Measurements from ENCODE around the gene ST6GALNAC4. TPM values are rescaled to one million over a fixed set of nuclear protein-coding genes. Genes with fewer than 3 reads are reported as not detected.

ST6GALNAC4 gene
- polyA plus RNA-seq, 1 of the 3 experiments (the other 2 are of a cell fraction): 30.2 TPM

- POLR2A ChIA-PET: interaction anchor here (0.7 to 1.9 kb wide), 3 partner anchors 14 to 30 kb away, joined by 3 to 7 read pairs (median 4); partner anchors contain the start of gene ST6GALNAC4
- H2AFZ ChIP-seq (ENCODE audit: low read depth): peak overlapping the region; percentile 63
Measured at GRCh38 chr9:127898433-127899127, 18.3 kb downstream of the ST6GALNAC4 start.

GRCh38 chr9:127897193-127897692 lies 19.6 kb downstream of the ST6GALNAC4 start:
- H3K4me1 ChIP-seq (ENCODE audit: control insufficient read depth in 1 of 2, insufficient read depth in 2 of 2, low read depth in 1 of 2, low read length in 1 of 2): peaks cover 9 to 20% of the 10 kb centered on the region in 2 experiments; a peak in 2 of 4 replicates
- peak overlapping the region; percentile 59 to 73; a peak in 2 of 4 replicates for H3K27ac ChIP-seq (ENCODE audit: low read depth in 2 of 2, low read length in 1 of 2)
- no peak overlapping the region for H3K9ac ChIP-seq
- H3K36me3 ChIP-seq (replicated peaks in 1 of 2; ENCODE audit: control insufficient read depth in 1 of 2, insufficient read depth in 2 of 2, low read length in 1 of 2): peaks cover 41 to 46% of the 10 kb centered on the region in 2 experiments
- H2AFZ ChIP-seq (ENCODE audit: low read depth): no peak overlapping the region
- H3K4me3 ChIP-seq (ENCODE audit: low read depth in 2 of 2, low read length in 1 of 2): peak overlapping the region in 1 of 2 experiments; percentile 43; a peak in 2 of 4 replicates
- peaks cover 26% of the 10 kb centered on the region for H3K79me2 ChIP-seq (ENCODE audit: insufficient read depth)
- ChIA-PET CTCF (interaction anchor here (0.9 to 1.7 kb wide), 8 partner anchors 11 to 307 kb away, joined by 3 to 5 read pairs (median 4); no protein-coding TSS in a partner anchor), POLR2A (interaction anchor here (1.9 kb wide), 1 partner anchor 31 kb away, joined by 4 read pairs; no protein-coding TSS in a partner anchor)
- no peaks in the 10 kb centered on the region for H3K27me3 ChIP-seq (ENCODE audit: insufficient read depth)
- no peaks in the 10 kb centered on the region for H4K20me1 ChIP-seq (ENCODE audit: insufficient read depth)
- 21% methylated on average over 17 of the region's 19 CpGs for WGBS (ENCODE audit: low lambda C conversion rate)
- TF ChIP-seq SMC3 (IDR thresholded peaks at IDR 0.05; ENCODE audit: low read depth, low read length) (no peak), EZH2phosphoT487 (IDR thresholded peaks at IDR 0.05; ENCODE audit: borderline replicate concordance, low read depth) (no peak), GATA2 (CRISPR knock-in tag; IDR thresholded peaks at IDR 0.05) (no peak), ELF1 (IDR thresholded peaks at IDR 0.05) (no peak)
- H3K4me2 ChIP-seq: peak overlapping the region; percentile 98; the same call in 1 of the 2 replicates
- H3K9me2 ChIP-seq: no peaks in the 10 kb centered on the region
- peak; percentile 94 for DNase-seq
- no peaks in the 10 kb centered on the region for H3K9me3 ChIP-seq
- peaks cover 12% of the 10 kb centered on the region for H3F3A ChIP-seq (replicated peaks; ENCODE audit: insufficient read depth)

More at GRCh38 chr9:127898433-127899127, 18.3 kb downstream of the ST6GALNAC4 start:
- peak overlapping the region; percentile 89 for H3K9ac ChIP-seq
- DNase-seq: peak; percentile 73
- WGBS (ENCODE audit: low lambda C conversion rate): 54% methylated on average over 9 of the region's 32 CpGs
- no peaks in the 10 kb centered on the region for H4K20me1 ChIP-seq (ENCODE audit: insufficient read depth)
- H3K27me3 ChIP-seq (ENCODE audit: insufficient read depth): no peaks in the 10 kb centered on the region
- TF ChIP-seq GABPA (IDR thresholded peaks at IDR 0.05; ENCODE audit: low read depth) (no peak), EP300 (IDR thresholded peaks at IDR 0.05; ENCODE audit: borderline replicate concordance in 1 of 2, low read depth in 1 of 2, low read length in 1 of 2) (no peak), NFIC (IDR thresholded peaks at IDR 0.05; ENCODE audit: borderline replicate concordance) (no peak), TEAD4 (IDR thresholded peaks at IDR 0.05; ENCODE audit: borderline replicate concordance, insufficient read depth) (no peak), RCOR1 (IDR thresholded peaks at IDR 0.05; ENCODE audit: low read length) (0 out of 2 replicates have a peak, but pooled peaks have one; percentile 20), MAX (IDR thresholded peaks at IDR 0.05; ENCODE audit: low read depth) (no peak)
- TF ChIP-seq, protein P1, sequence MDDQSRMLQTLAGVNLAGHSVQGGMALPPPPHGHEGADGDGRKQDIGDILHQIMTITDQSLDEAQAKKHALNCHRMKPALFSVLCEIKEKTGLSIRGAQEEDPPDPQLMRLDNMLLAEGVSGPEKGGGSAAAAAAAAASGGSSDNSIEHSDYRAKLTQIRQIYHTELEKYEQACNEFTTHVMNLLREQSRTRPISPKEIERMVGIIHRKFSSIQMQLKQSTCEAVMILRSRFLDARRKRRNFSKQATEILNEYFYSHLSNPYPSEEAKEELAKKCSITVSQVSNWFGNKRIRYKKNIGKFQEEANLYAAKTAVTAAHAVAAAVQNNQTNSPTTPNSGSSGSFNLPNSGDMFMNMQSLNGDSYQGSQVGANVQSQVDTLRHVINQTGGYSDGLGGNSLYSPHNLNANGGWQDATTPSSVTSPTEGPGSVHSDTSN (IDR thresholded peaks at IDR 0.05): peak; percentile 64; the same call in 1 of the 2 replicates
- peak overlapping the region; percentile 73 to 76 for H3K27ac ChIP-seq (ENCODE audit: low read depth in 2 of 2, low read length in 1 of 2)
- H3K9me3 ChIP-seq: no peaks in the 10 kb centered on the region
- H3K4me3 ChIP-seq (ENCODE audit: low read depth in 2 of 2, low read length in 1 of 2): peak overlapping the region; percentile 88
- peak overlapping the region; percentile 98 for H3K4me2 ChIP-seq
- peaks cover 26% of the 10 kb centered on the region for H3K79me2 ChIP-seq (ENCODE audit: insufficient read depth)
- peaks cover 27 to 33% of the 10 kb centered on the region in 2 experiments for H3K36me3 ChIP-seq (replicated peaks in 1 of 2; ENCODE audit: control insufficient read depth in 1 of 2, insufficient read depth in 2 of 2, low read length in 1 of 2)
- H3K9me2 ChIP-seq: no peaks in the 10 kb centered on the region
- peaks cover 9 to 22% of the 10 kb centered on the region in 2 experiments; a peak in 2 of 4 replicates for H3K4me1 ChIP-seq (ENCODE audit: control insufficient read depth in 1 of 2, insufficient read depth in 2 of 2, low read depth in 1 of 2, low read length in 1 of 2)
- H3F3A ChIP-seq (replicated peaks; ENCODE audit: insufficient read depth): peaks cover 8% of the 10 kb centered on the region
- CTCF ChIA-PET: interaction anchor here (0.7 to 2.0 kb wide), 6 partner anchors 9 to 219 kb away, joined by 3 to 11 read pairs (median 3); partner anchors contain the start of gene TOR2A
